Breast epithelium (tissue), 3 donors: Measurements from ENCODE around the gene MSH5.

Experiments used
- POLR2A ChIP-seq: fragments of 450-650 bp; IDR thresholded peaks from one replicate; pipeline ENCODE4 v1.6.1; 2016; ENCODE audit warnings: antibody characterized with exemption, mild to moderate bottlenecking, moderate library complexity
- TF ChIP-seq, protein P1 (sequence below), 3 donors: fragments of 450-650 bp; IDR thresholded peaks; one replicate each; pipeline ENCODE4 v1.5.1; 2016 to 2017; ENCODE audit warnings: antibody characterized with exemption in 3 of 3, mild to moderate bottlenecking in 3 of 3, moderate library complexity in 3 of 3

DNA sequence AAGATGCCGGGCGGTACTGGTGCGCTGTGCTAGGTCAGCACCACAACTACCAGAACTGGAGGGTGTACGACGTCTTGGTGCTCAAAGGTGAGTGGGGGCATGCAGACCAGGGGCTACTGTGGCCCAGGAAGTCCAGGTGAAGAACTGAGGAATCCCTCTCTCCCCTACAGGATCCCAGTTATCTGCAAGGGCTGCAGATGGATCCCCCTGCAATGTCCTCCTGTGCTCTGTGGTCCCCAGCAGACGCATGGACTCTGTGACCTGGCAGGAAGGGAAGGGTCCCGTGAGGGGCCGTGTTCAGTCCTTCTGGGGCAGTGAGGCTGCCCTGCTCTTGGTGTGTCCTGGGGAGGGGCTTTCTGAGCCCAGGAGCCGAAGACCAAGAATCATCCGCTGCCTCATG, 32.1 kb upstream of the MSH5 start:
- TF ChIP-seq, protein P1, sequence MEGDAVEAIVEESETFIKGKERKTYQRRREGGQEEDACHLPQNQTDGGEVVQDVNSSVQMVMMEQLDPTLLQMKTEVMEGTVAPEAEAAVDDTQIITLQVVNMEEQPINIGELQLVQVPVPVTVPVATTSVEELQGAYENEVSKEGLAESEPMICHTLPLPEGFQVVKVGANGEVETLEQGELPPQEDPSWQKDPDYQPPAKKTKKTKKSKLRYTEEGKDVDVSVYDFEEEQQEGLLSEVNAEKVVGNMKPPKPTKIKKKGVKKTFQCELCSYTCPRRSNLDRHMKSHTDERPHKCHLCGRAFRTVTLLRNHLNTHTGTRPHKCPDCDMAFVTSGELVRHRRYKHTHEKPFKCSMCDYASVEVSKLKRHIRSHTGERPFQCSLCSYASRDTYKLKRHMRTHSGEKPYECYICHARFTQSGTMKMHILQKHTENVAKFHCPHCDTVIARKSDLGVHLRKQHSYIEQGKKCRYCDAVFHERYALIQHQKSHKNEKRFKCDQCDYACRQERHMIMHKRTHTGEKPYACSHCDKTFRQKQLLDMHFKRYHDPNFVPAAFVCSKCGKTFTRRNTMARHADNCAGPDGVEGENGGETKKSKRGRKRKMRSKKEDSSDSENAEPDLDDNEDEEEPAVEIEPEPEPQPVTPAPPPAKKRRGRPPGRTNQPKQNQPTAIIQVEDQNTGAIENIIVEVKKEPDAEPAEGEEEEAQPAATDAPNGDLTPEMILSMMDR (IDR thresholded peaks at IDR 0.05): no peak
- no peak for TF ChIP-seq POLR2A
